HepG2 (cell line): Measurements from ENCODE around the gene KSR1. TPM values are rescaled to one million over a fixed set of nuclear protein-coding genes. Genes with fewer than 3 reads are reported as not detected.

Experiments used
- DR1 ChIP-seq: sonication (generic); formaldehyde crosslinking; IDR thresholded peaks from 2 replicates; pipeline ENCODE4 v1.8.0; 2021; ENCODE audit warnings: mild to moderate bottlenecking, missing genetic modification reagents, inconsistent platforms
- GATAD2A ChIP-seq: IDR thresholded peaks from 2 replicates; pipeline ENCODE4 v1.6.1; 2016
- HIVEP1 ChIP-seq: sonication (generic); formaldehyde crosslinking; IDR thresholded peaks from 2 replicates; pipeline ENCODE4 v1.4.0; 2020; ENCODE audit warnings: mild to moderate bottlenecking, missing genetic modification reagents
- JUN ChIP-seq: sonication (generic); formaldehyde crosslinking; IDR thresholded peaks from 2 replicates; pipeline ENCODE4 v1.4.0; 2020; ENCODE audit warnings: mild to moderate bottlenecking, missing genetic modification reagents
- KLF9 ChIP-seq: IDR thresholded peaks from 2 replicates; pipeline ENCODE4 v1.6.1; 2016; ENCODE audit warnings: low read depth
- NFATC3 ChIP-seq: sonication (generic); formaldehyde crosslinking; IDR thresholded peaks from 2 replicates; pipeline ENCODE4 v1.5.1; 2020; ENCODE audit warnings: mild to moderate bottlenecking, missing genetic modification reagents
- RARA ChIP-seq: IDR thresholded peaks from 2 replicates; pipeline ENCODE4 v1.6.1; 2016; ENCODE audit warnings: missing genetic modification reagents, missing compliant biosample characterization
- REPIN1 ChIP-seq: sonication (generic); formaldehyde crosslinking; IDR thresholded peaks from 2 replicates; pipeline ENCODE4 v1.8.0; 2022; ENCODE audit warnings: missing genetic modification reagents, low read depth, mild to moderate bottlenecking, borderline replicate concordance
- ZNF430 ChIP-seq: sonication (generic); formaldehyde crosslinking; IDR thresholded peaks from 2 replicates; pipeline ENCODE4 v1.9.0; 2021; ENCODE audit warnings: mild to moderate bottlenecking, missing genetic modification reagents
- ZNF484 ChIP-seq: sonication (generic); formaldehyde crosslinking; IDR thresholded peaks from 2 replicates; pipeline ENCODE4 v1.5.1; 2020; ENCODE audit warnings: mild to moderate bottlenecking, low read depth, missing genetic modification reagents, borderline replicate concordance
- ZNF766 ChIP-seq: sonication (generic); formaldehyde crosslinking; IDR thresholded peaks from 2 replicates; pipeline ENCODE4 v1.5.0; 2020; ENCODE audit warnings: missing genetic modification reagents, borderline replicate concordance
- polyA plus RNA-seq, 8 experiments: library from polyadenylated mRNA; depleted of rRNA in 3 of 8; stranded (reverse) in 7 of 8; unstranded in 1 of 8; fragments of >200 nt; fragmentation: Illumina TruSeq in 4 of 8; extraction: Trizol in 4 of 8; gene quantifications; 2 replicates each; pipeline versions ENCODE4 v1.2.1 to v1.2.3, GENCODE V29; 2011 to 2016; ENCODE audit warnings: low read depth in 4 of 8, missing spikeins in 1 of 8, mixed read lengths in 1 of 8; ENCODE audit not compliant: insufficient read depth in 1 of 8
- total RNA-seq, 5 experiments: library from RNA; depleted of rRNA; stranded (reverse); fragments of >200 nt; fragmentation: Illumina TruSeq; extraction: Trizol; gene quantifications; 2 replicates each; pipeline ENCODE4 v1.2.3, GENCODE V29; 2016; ENCODE audit warnings: low read depth in 1 of 5
- TF ChIP-seq, protein P1 (sequence below): sonication (generic); formaldehyde crosslinking; IDR thresholded peaks from 2 replicates; pipeline ENCODE4 v1.5.1; 2020; ENCODE audit warnings: mild to moderate bottlenecking, missing genetic modification reagents, borderline replicate concordance
- TF ChIP-seq, protein P2 (sequence below): sonication (generic); formaldehyde crosslinking; IDR thresholded peaks from 2 replicates; pipeline ENCODE4 v1.4.0; 2020; ENCODE audit warnings: missing genetic modification reagents, low read depth, mild to moderate bottlenecking, borderline replicate concordance
- TF ChIP-seq, protein P3 (sequence below): sonication (generic); formaldehyde crosslinking; IDR thresholded peaks from 2 replicates; pipeline ENCODE4 v1.4.0; 2020; ENCODE audit warnings: missing genetic modification reagents, borderline replicate concordance
- TF ChIP-seq, protein P4 (sequence below): sonication (generic); formaldehyde crosslinking; conservative IDR thresholded peaks from 2 replicates; pipeline ENCODE4 v1.8.1; 2023; ENCODE audit warnings: missing genetic modification reagents
- TF ChIP-seq, protein P5 (sequence below): IDR thresholded peaks from 2 replicates; pipeline ENCODE4 v1.6.1; 2016; ENCODE audit warnings: missing compliant biosample characterization, missing genetic modification reagents, borderline replicate concordance

The KSR1 gene
- total and polyA plus RNA-seq, 2 of the 13 experiments (the other 11 are each of a cell fraction or from before 2014, with no cell fraction given) = 10.1 to 16.6 TPM

DNA sequence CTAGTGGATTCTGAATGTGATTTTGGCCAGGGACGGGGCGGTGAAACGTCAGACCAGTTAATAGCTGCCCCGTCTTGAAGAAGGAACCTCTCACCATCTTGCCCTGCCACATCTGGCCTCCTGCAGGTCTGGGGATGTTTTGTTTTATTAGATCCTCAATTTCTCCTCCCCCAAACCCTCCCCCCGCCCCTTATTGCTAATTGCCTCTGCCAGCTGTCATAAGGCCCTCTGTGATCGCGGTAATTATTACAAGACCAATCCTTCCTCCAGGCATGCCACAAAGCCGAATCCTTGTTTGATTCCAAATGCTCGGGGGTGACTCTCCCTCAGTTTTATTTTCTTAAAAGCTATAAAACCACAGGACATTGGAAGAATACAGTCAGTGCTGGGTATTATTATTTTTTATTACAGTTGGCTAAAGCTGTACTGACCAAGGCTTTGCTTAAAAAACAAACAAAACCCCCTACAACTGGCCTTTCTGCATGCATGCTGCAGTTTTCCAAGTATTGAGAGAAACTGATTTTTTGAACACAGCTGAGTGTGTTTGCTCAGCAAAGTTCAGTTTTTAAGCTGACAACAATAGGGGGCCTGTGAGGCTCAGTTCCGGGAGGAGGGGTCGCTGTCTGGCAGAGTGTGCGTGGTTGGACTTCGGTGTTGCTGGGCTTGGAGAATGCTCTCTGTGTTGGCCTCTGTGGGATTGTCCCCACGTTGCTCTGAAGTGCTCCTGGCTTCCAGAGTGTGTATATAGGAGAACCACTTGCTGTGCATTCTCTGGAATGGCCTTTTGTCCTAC, 1.7 kb downstream of the KSR1 start (continued):
- peak; percentile 61; the same call in 1 of the 2 replicates for TF ChIP-seq RARA (CRISPR knock-in tag)
- TF ChIP-seq HIVEP1 (CRISPR knock-in tag) = 0 out of 2 replicates have a peak, but pooled peaks have one; percentile 27
- TF ChIP-seq REPIN1 = no peak; the same call in 1 of the 2 replicates
- 0 out of 2 replicates have a peak, but pooled peaks have one; percentile 80 for TF ChIP-seq ZNF430
- no peak for TF ChIP-seq KLF9 (CRISPR knock-in tag)
- TF ChIP-seq, protein P1, sequence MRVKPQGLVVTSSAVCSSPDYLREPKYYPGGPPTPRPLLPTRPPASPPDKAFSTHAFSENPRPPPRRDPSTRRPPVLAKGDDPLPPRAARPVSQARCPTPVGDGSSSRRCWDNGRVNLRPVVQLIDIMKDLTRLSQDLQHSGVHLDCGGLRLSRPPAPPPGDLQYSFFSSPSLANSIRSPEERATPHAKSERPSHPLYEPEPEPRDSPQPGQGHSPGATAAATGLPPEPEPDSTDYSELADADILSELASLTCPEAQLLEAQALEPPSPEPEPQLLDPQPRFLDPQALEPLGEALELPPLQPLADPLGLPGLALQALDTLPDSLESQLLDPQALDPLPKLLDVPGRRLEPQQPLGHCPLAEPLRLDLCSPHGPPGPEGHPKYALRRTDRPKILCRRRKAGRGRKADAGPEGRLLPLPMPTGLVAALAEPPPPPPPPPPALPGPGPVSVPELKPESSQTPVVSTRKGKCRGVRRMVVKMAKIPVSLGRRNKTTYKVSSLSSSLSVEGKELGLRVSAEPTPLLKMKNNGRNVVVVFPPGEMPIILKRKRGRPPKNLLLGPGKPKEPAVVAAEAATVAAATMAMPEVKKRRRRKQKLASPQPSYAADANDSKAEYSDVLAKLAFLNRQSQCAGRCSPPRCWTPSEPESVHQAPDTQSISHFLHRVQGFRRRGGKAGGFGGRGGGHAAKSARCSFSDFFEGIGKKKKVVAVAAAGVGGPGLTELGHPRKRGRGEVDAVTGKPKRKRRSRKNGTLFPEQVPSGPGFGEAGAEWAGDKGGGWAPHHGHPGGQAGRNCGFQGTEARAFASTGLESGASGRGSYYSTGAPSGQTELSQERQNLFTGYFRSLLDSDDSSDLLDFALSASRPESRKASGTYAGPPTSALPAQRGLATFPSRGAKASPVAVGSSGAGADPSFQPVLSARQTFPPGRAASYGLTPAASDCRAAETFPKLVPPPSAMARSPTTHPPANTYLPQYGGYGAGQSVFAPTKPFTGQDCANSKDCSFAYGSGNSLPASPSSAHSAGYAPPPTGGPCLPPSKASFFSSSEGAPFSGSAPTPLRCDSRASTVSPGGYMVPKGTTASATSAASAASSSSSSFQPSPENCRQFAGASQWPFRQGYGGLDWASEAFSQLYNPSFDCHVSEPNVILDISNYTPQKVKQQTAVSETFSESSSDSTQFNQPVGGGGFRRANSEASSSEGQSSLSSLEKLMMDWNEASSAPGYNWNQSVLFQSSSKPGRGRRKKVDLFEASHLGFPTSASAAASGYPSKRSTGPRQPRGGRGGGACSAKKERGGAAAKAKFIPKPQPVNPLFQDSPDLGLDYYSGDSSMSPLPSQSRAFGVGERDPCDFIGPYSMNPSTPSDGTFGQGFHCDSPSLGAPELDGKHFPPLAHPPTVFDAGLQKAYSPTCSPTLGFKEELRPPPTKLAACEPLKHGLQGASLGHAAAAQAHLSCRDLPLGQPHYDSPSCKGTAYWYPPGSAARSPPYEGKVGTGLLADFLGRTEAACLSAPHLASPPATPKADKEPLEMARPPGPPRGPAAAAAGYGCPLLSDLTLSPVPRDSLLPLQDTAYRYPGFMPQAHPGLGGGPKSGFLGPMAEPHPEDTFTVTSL (CRISPR knock-in tag) = peak; percentile 35; the same call in 1 of the 2 replicates
- no peak for TF ChIP-seq ZNF484 (CRISPR knock-in tag)
- TF ChIP-seq, protein P2, sequence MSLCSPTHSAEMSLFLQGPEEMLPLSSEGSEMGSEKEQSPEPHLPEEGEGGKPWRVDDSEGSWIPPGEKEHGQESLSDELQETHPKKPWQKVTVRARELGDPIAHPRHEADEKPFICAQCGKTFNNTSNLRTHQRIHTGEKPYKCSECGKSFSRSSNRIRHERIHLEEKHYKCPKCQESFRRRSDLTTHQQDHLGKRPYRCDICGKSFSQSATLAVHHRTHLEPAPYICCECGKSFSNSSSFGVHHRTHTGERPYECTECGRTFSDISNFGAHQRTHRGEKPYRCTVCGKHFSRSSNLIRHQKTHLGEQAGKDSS (CRISPR knock-in tag) = no peak
- TF ChIP-seq NFATC3 (CRISPR knock-in tag) = no peak
- TF ChIP-seq DR1 (CRISPR knock-in tag) = no peak
- no peak for TF ChIP-seq ZNF766 (CRISPR knock-in tag)
- peak; percentile 85 for TF ChIP-seq GATAD2A (CRISPR knock-in tag)
- no peak for TF ChIP-seq JUN (CRISPR knock-in tag)
- TF ChIP-seq, protein P3, sequence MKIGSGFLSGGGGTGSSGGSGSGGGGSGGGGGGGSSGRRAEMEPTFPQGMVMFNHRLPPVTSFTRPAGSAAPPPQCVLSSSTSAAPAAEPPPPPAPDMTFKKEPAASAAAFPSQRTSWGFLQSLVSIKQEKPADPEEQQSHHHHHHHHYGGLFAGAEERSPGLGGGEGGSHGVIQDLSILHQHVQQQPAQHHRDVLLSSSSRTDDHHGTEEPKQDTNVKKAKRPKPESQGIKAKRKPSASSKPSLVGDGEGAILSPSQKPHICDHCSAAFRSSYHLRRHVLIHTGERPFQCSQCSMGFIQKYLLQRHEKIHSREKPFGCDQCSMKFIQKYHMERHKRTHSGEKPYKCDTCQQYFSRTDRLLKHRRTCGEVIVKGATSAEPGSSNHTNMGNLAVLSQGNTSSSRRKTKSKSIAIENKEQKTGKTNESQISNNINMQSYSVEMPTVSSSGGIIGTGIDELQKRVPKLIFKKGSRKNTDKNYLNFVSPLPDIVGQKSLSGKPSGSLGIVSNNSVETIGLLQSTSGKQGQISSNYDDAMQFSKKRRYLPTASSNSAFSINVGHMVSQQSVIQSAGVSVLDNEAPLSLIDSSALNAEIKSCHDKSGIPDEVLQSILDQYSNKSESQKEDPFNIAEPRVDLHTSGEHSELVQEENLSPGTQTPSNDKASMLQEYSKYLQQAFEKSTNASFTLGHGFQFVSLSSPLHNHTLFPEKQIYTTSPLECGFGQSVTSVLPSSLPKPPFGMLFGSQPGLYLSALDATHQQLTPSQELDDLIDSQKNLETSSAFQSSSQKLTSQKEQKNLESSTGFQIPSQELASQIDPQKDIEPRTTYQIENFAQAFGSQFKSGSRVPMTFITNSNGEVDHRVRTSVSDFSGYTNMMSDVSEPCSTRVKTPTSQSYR (CRISPR knock-in tag) = peak; percentile 70; the same call in 1 of the 2 replicates
- TF ChIP-seq, protein P4, sequence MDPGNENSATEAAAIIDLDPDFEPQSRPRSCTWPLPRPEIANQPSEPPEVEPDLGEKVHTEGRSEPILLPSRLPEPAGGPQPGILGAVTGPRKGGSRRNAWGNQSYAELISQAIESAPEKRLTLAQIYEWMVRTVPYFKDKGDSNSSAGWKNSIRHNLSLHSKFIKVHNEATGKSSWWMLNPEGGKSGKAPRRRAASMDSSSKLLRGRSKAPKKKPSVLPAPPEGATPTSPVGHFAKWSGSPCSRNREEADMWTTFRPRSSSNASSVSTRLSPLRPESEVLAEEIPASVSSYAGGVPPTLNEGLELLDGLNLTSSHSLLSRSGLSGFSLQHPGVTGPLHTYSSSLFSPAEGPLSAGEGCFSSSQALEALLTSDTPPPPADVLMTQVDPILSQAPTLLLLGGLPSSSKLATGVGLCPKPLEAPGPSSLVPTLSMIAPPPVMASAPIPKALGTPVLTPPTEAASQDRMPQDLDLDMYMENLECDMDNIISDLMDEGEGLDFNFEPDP = no peak
- TF ChIP-seq, protein P5, sequence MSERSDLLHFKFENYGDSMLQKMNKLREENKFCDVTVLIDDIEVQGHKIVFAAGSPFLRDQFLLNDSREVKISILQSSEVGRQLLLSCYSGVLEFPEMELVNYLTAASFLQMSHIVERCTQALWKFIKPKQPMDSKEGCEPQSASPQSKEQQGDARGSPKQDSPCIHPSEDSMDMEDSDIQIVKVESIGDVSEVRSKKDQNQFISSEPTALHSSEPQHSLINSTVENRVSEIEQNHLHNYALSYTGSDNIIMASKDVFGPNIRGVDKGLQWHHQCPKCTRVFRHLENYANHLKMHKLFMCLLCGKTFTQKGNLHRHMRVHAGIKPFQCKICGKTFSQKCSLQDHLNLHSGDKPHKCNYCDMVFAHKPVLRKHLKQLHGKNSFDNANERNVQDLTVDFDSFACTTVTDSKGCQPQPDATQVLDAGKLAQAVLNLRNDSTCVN (CRISPR knock-in tag) = peak; percentile 55; the same call in 1 of the 2 replicates
